Activated T-helper 1 cell treated with anti-CD3 and anti-CD28 coated beads, Interleukin-12 subunit alpha, Interleukin-12 subunit beta, Interleukin-2, Interleukin-4 antibody, amounts not matched to agents 30 ng/mL and 10 ng/mL and 1 ng/mL, durations not matched to agents 14 hours and 24 hours and 36 hours (primary cell): ENCODE data around the gene RNLS. TPM values are rescaled to one million over a fixed set of nuclear protein-coding genes. Genes with fewer than 3 reads are reported as not detected.

Experiments
- DNase-seq: peaks from one replicate; pipeline ENCODE4 v3.0.0; 2021; ENCODE audit warnings: low spot score
- H3K27ac Mint-ChIP-seq: one replicate; pipeline ENCODE4 v1.8.0; 2021; ENCODE audit warnings: mild to moderate bottlenecking, mixed read lengths
- H3K27me3 Mint-ChIP-seq: one replicate; pipeline ENCODE4 v1.8.0; 2022; ENCODE audit warnings: mild to moderate bottlenecking, moderate library complexity, mixed read lengths; ENCODE audit not compliant: insufficient read depth
- H3K36me3 Mint-ChIP-seq: one replicate; pipeline ENCODE4 v1.8.0; 2021; ENCODE audit warnings: low read depth, mixed read lengths
- H3K4me1 Mint-ChIP-seq: one replicate; pipeline ENCODE4 v1.8.0; 2021; ENCODE audit warnings: low read depth, mixed read lengths
- H3K4me3 Mint-ChIP-seq: one replicate; pipeline ENCODE4 v1.8.0; 2021; ENCODE audit warnings: mild to moderate bottlenecking, moderate library complexity, mixed read lengths
- H3K9me3 Mint-ChIP-seq: one replicate; pipeline ENCODE4 v1.8.0; 2021; ENCODE audit warnings: mixed read lengths
- intact Hi-C: fragments of 100-400 bp; cut with micrococcal nuclease; formaldehyde crosslinking; loops from one replicate; pipeline ENCODE4 v1.15.1; 2024
- total RNA-seq: library from RNA; stranded (reverse); gene quantifications from 2 replicates; pipeline ENCODE4 v1.2.3, GENCODE V29; 2022

Gene RNLS
- total RNA-seq, 1 donor from 2014 or later = 2.0 TPM

GRCh38 chr10:88270061-88270808 lies 312.9 kb downstream of the RNLS start:
- intact Hi-C loops = loop anchor here (2.0 to 10.0 kb wide), 8 partner anchors 45 to 1175 kb away; partner anchors contain the start of genes FAS, GLUD1 and SHLD2
- H3K4me1 Mint-ChIP-seq = peaks cover 59% of the 10 kb centered on the region
- no peaks in the 10 kb centered on the region for H3K9me3 Mint-ChIP-seq
- H3K4me3 Mint-ChIP-seq = peak overlapping the region; percentile 23
- no peak overlapping the region for H3K27ac Mint-ChIP-seq
- peaks cover 3% of the 10 kb centered on the region for H3K27me3 Mint-ChIP-seq
- DNase-seq = no peak
- no peaks in the 10 kb centered on the region for H3K36me3 Mint-ChIP-seq

GRCh38 chr10:88262591-88263234 lies 320.4 kb downstream of the RNLS start:
- intact Hi-C loops = no loop called here
- no peak for DNase-seq
- Mint-ChIP-seq H3K9me3 (peaks cover 19% of the 10 kb centered on the region), H3K4me1 (peaks cover 22% of the 10 kb centered on the region), H3K36me3 (no peaks in the 10 kb centered on the region), H3K27me3 (peaks cover 3% of the 10 kb centered on the region), H3K27ac (no peak overlapping the region), H3K4me3 (no peak overlapping the region)

GRCh38 chr10:88261152-88261551 lies 322.0 kb downstream of the RNLS start:
- intact Hi-C loops = no loop called here
- DNase-seq = no peak
- peaks cover 12% of the 10 kb centered on the region for H3K4me1 Mint-ChIP-seq
- no peak overlapping the region for H3K27ac Mint-ChIP-seq
- no peak overlapping the region for H3K4me3 Mint-ChIP-seq
- H3K36me3 Mint-ChIP-seq = peaks cover 3% of the 10 kb centered on the region
- H3K9me3 Mint-ChIP-seq = peaks cover 19% of the 10 kb centered on the region
- H3K27me3 Mint-ChIP-seq = no peaks in the 10 kb centered on the region

- Mint-ChIP-seq H3K4me3 (no peak overlapping the region), H3K27me3 (no peaks in the 10 kb centered on the region), H3K4me1 (peaks cover 12% of the 10 kb centered on the region), H3K9me3 (peaks cover 19% of the 10 kb centered on the region), H3K27ac (no peak overlapping the region), H3K36me3 (peaks cover 3% of the 10 kb centered on the region)
- intact Hi-C loops = no loop called here
- DNase-seq = no peak
These were observed 322.6 kb downstream of the RNLS start for GRCh38 chr10:88260329-88261051.

- Mint-ChIP-seq H3K4me3 (no peak overlapping the region), H3K27ac (no peak overlapping the region), H3K36me3 (peaks cover 3% of the 10 kb centered on the region), H3K9me3 (peaks cover 13% of the 10 kb centered on the region), H3K27me3 (no peaks in the 10 kb centered on the region), H3K4me1 (peaks cover 19% of the 10 kb centered on the region)
- intact Hi-C loops = no loop called here
- no peak for DNase-seq
These were observed 323.7 kb downstream of the RNLS start for GRCh38 chr10:88259381-88259780.

- Mint-ChIP-seq H3K9me3 (peaks cover 13% of the 10 kb centered on the region), H3K4me3 (no peak overlapping the region), H3K27ac (no peak overlapping the region), H3K27me3 (no peaks in the 10 kb centered on the region), H3K36me3 (peaks cover 3% of the 10 kb centered on the region), H3K4me1 (peaks cover 36% of the 10 kb centered on the region)
- DNase-seq = no peak
- intact Hi-C loops = no loop called here
These were observed 326.2 kb downstream of the RNLS start for GRCh38 chr10:88256886-88257285.

- no peak overlapping the region for H3K27ac Mint-ChIP-seq
- no peak for DNase-seq
- peaks cover 3% of the 10 kb centered on the region for H3K36me3 Mint-ChIP-seq
- H3K9me3 Mint-ChIP-seq = peaks cover 9% of the 10 kb centered on the region
- peaks cover 38% of the 10 kb centered on the region for H3K4me1 Mint-ChIP-seq
- no peaks in the 10 kb centered on the region for H3K27me3 Mint-ChIP-seq
- no peak overlapping the region for H3K4me3 Mint-ChIP-seq
- intact Hi-C loops = no loop called here
These were observed 327.0 kb downstream of the RNLS start for GRCh38 chr10:88256013-88256680.

GRCh38 chr10:88254091-88254490 lies 329.0 kb downstream of the RNLS start:
- DNase-seq = no peak
- Mint-ChIP-seq H3K27me3 (no peaks in the 10 kb centered on the region), H3K4me3 (no peak overlapping the region), H3K27ac (peak overlapping the region; percentile 56), H3K4me1 (peaks cover 26% of the 10 kb centered on the region), H3K36me3 (peaks cover 5% of the 10 kb centered on the region), H3K9me3 (peaks cover 1% of the 10 kb centered on the region)
- intact Hi-C loops = loop anchor here (1.0 kb wide), 1 partner anchor 17 kb away; no protein-coding TSS in a partner anchor

GRCh38 chr10:88253622-88254021 lies 329.5 kb downstream of the RNLS start:
- Mint-ChIP-seq H3K27ac (no peak overlapping the region), H3K9me3 (no peaks in the 10 kb centered on the region), H3K27me3 (no peaks in the 10 kb centered on the region), H3K4me1 (peaks cover 26% of the 10 kb centered on the region), H3K4me3 (no peak overlapping the region), H3K36me3 (peaks cover 5% of the 10 kb centered on the region)
- intact Hi-C loops = loop anchor here (1.0 kb wide), 1 partner anchor 18 kb away; no protein-coding TSS in a partner anchor
- DNase-seq = no peak

GRCh38 chr10:88253128-88253527 lies 330.0 kb downstream of the RNLS start:
- DNase-seq = no peak
- H3K27me3 Mint-ChIP-seq = no peaks in the 10 kb centered on the region
- no peak overlapping the region for H3K27ac Mint-ChIP-seq
- no peak overlapping the region for H3K4me3 Mint-ChIP-seq
- H3K4me1 Mint-ChIP-seq = peaks cover 29% of the 10 kb centered on the region
- intact Hi-C loops = no loop called here
- H3K36me3 Mint-ChIP-seq = peaks cover 7% of the 10 kb centered on the region
- no peaks in the 10 kb centered on the region for H3K9me3 Mint-ChIP-seq

GRCh38 chr10:88249450-88249849 lies 333.7 kb downstream of the RNLS start:
- Mint-ChIP-seq H3K4me3 (no peak overlapping the region), H3K9me3 (no peaks in the 10 kb centered on the region), H3K4me1 (peaks cover 42% of the 10 kb centered on the region), H3K36me3 (peaks cover 8% of the 10 kb centered on the region), H3K27me3 (peaks cover 2% of the 10 kb centered on the region), H3K27ac (no peak overlapping the region)
- intact Hi-C loops = no loop called here
- no peak for DNase-seq

- Mint-ChIP-seq H3K4me1 (peaks cover 27% of the 10 kb centered on the region), H3K9me3 (no peaks in the 10 kb centered on the region), H3K27me3 (peaks cover 4% of the 10 kb centered on the region), H3K27ac (no peak overlapping the region), H3K4me3 (no peak overlapping the region), H3K36me3 (peaks cover 8% of the 10 kb centered on the region)
- DNase-seq = no peak
- intact Hi-C loops = no loop called here
These were observed 336.4 kb downstream of the RNLS start for GRCh38 chr10:88246675-88247074.
